Measurements from ENCODE around the gene CORO1C. TPM values are rescaled to one million over a fixed set of nuclear protein-coding genes. Genes with fewer than 3 reads are reported as not detected.
"Not testable (repeated sequence)": the region's sequence is repeated elsewhere in the genome, so short reads cannot be mapped to it uniquely, and the experiment has no call there.

Gene CORO1C
- total RNA-seq, 1 donor from 2014 or later, result 81.5 TPM

DNA sequence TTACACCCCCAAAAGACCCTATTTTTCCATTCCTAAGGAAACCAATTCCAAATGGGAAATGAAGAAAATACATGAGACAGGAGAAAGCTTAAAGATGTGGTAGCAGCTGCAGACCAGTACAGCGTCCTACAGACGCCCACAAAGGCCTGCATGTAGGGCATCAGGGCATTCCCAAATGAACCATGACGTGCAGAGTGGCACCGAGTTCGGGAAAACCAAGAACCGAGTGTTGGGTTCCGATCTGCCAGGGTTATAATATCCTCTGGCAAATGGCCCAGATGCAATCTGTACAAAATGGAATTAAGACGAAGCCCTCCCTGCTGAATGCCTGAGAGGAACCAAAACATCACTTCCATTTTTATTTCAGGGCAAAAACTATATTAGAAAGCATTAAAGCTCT, 63.3 kb downstream of the CORO1C start:
- Mint-ChIP-seq H3K9me3 (no peaks in the 10 kb centered on the region), H3K36me3 (ENCODE audit: low read depth) (no peaks in the 10 kb centered on the region), H3K4me1 (ENCODE audit: low read depth) (peaks cover 25% of the 10 kb centered on the region), H3K4me3 (ENCODE audit: low read depth) (no peak overlapping the region), H3K27me3 (ENCODE audit: low read depth) (no peaks in the 10 kb centered on the region), H3K27ac (no peak overlapping the region)
- intact Hi-C loops (cut with micrococcal nuclease), result no loop called here
- DNase-seq (ENCODE audit: low spot score), result no peak

GRCh38 chr12:108667349-108667748, 64.0 kb downstream of the CORO1C start:
- no peak overlapping the region for H3K27ac Mint-ChIP-seq
- no peak for DNase-seq (ENCODE audit: low spot score)
- no peaks in the 10 kb centered on the region for H3K27me3 Mint-ChIP-seq (ENCODE audit: low read depth)
- no peaks in the 10 kb centered on the region for H3K36me3 Mint-ChIP-seq (ENCODE audit: low read depth)
- no peaks in the 10 kb centered on the region for H3K9me3 Mint-ChIP-seq
- H3K4me3 Mint-ChIP-seq (ENCODE audit: low read depth), result no peak overlapping the region
- H3K4me1 Mint-ChIP-seq (ENCODE audit: low read depth), result peaks cover 27% of the 10 kb centered on the region
- intact Hi-C loops (cut with micrococcal nuclease), result no loop called here

- Mint-ChIP-seq H3K36me3 (ENCODE audit: low read depth) (peaks cover 5% of the 10 kb centered on the region), H3K4me1 (ENCODE audit: low read depth) (peaks cover 24% of the 10 kb centered on the region), H3K27me3 (ENCODE audit: low read depth) (no peaks in the 10 kb centered on the region), H3K4me3 (ENCODE audit: low read depth) (no peak overlapping the region), H3K9me3 (no peaks in the 10 kb centered on the region), H3K27ac (no peak overlapping the region)
- intact Hi-C loops (cut with micrococcal nuclease), result no loop called here
- no peak for DNase-seq (ENCODE audit: low spot score)
Measured at GRCh38 chr12:108666401-108666881, 64.9 kb downstream of the CORO1C start.

DNA sequence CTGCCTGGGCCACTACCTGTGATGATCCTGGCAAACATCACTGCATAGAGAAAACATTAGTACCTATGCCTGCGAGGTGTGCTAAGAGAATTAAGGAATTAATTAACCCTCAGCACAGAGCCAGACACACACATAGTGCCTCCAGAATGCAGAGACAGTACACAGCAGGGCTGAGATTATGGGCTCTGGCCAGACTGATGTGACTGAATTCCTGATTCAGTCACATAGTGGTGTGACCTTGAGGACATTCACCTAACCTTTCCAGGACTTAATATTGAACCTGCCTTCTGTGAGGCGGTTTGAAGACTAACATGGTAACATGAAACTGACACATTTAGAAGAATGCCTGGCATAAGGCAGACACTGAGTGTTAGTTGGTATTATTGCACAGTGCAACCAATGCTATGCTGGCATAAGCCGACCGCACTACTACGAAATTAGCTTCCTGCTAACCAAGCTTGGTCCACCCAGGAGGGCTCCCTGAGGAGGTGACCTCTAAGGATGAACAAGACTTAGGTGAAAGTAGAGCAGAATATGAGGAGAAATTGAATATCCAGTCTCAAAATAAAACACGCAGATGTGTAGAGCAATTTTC, 65.6 kb downstream of the CORO1C start:
- Mint-ChIP-seq H3K27me3 (ENCODE audit: low read depth) (no peaks in the 10 kb centered on the region), H3K4me1 (ENCODE audit: low read depth) (peaks cover 24% of the 10 kb centered on the region), H3K9me3 (no peaks in the 10 kb centered on the region), H3K27ac (no peak overlapping the region), H3K4me3 (ENCODE audit: low read depth) (no peak overlapping the region), H3K36me3 (ENCODE audit: low read depth) (peaks cover 8% of the 10 kb centered on the region)
- no peak for DNase-seq (ENCODE audit: low spot score)
- intact Hi-C loops (cut with micrococcal nuclease), result loop anchor here (1.0 to 2.0 kb wide), 3 partner anchors 15 to 65 kb away; partner anchors contain the start of gene CORO1C

DNA sequence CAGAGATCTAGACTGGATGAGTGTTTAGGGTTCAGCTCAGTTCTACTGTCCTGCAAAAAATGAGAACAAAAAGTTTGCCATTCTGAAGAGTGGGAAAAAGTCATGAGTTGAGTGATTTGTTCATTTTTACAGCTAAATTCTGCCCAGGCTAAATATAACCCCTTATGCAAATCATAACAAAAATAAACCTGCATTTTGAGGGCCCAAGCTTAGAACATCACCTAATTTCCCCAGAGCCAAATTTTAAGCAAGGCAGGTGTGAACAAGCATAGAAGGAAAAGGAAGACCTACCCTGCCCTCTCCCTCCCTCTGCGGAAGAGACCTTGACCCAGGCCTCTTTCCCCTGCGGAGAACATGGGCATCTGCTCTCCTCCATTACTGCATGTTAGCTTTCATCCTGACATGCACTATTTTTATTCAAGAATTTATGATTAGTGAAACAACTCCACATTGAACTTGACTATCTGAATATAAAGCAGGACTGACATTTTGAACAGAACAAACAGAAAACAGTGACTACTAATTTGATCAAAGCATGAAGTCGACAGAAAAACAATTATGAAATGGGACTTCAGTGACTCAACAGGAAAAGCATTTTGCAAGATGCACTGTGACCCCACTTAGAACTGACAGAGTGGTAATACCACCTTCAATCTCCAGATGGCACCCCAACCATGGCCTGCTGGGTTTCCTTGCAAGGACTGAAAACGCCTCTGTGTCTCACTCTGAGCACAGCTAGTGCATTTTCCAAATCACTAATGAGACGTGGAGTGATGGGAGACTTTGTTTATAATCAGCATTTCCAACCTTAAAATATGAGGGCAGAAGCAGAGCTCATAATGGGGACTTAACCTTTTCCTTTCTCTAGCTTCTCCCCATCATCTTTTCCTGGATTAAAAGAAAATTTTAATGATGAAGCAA, 66.7 kb downstream of the CORO1C start:
- DNase-seq (ENCODE audit: low spot score), result peak; percentile 75
- H3K27ac Mint-ChIP-seq, result peak overlapping the region; percentile 85
- H3K9me3 Mint-ChIP-seq, result no peaks in the 10 kb centered on the region
- intact Hi-C loops (cut with micrococcal nuclease), result loop anchor here (1.0 to 2.0 kb wide), 8 partner anchors 14 to 287 kb away; partner anchors contain the start of gene CORO1C
- H3K4me1 Mint-ChIP-seq (ENCODE audit: low read depth), result peaks cover 24% of the 10 kb centered on the region
- H3K36me3 Mint-ChIP-seq (ENCODE audit: low read depth), result peaks cover 11% of the 10 kb centered on the region
- H3K4me3 Mint-ChIP-seq (ENCODE audit: low read depth), result no peak overlapping the region
- no peaks in the 10 kb centered on the region for H3K27me3 Mint-ChIP-seq (ENCODE audit: low read depth)

DNA sequence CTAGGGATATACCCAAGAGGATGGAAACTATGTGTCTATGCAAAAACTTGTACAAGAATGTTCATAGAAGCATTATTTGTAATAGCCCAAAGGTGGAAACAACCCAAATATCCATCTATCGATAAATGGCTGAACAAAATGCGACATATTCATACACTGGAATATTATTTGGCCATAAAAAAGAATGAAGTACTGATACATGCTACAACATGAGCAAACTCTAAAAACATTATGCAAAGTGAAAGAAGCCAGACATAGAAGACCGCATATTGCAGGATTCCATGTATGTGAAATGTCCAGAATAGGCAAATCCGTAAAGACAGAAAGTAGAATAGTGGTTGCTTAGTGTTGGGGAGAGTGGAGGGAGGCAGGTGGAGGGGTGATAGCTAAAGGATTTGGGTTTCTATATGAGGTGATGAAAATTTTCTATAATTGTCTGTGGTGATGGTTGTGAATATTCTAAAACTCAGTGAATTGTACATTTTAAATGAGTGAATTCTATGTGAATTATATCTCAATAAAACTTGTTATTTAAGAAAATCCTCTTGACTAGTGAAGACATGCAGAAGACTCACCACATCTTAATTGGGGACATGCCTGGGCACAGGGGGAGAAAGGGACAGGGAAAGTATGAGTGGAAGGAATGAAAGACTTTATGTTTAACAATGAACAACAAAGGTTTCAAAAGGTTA, 67.8 kb downstream of the CORO1C start:
- intact Hi-C loops (cut with micrococcal nuclease), result loop anchor here (1.0 to 2.0 kb wide), 7 partner anchors 13 to 288 kb away; partner anchors contain the start of gene CORO1C
- no peak overlapping the region for H3K27ac Mint-ChIP-seq
- no peak overlapping the region for H3K4me3 Mint-ChIP-seq (ENCODE audit: low read depth)
- DNase-seq (ENCODE audit: low spot score), result no peak
- peaks cover 18% of the 10 kb centered on the region for H3K36me3 Mint-ChIP-seq (ENCODE audit: low read depth)
- peaks cover 24% of the 10 kb centered on the region for H3K4me1 Mint-ChIP-seq (ENCODE audit: low read depth)
- no peaks in the 10 kb centered on the region for H3K27me3 Mint-ChIP-seq (ENCODE audit: low read depth)
- H3K9me3 Mint-ChIP-seq, result no peaks in the 10 kb centered on the region

- H3K27ac Mint-ChIP-seq; H3K4me3 Mint-ChIP-seq (ENCODE audit: low read depth); H3K4me1 Mint-ChIP-seq (ENCODE audit: low read depth); H3K27me3 Mint-ChIP-seq (ENCODE audit: low read depth); DNase-seq (ENCODE audit: low spot score); intact Hi-C loops (cut with micrococcal nuclease); H3K9me3 Mint-ChIP-seq: not testable (repeated sequence)
- H3K36me3 Mint-ChIP-seq (ENCODE audit: low read depth), result peaks cover 32% of the 10 kb centered on the region
Measured at GRCh38 chr12:108658115-108658514, 73.2 kb downstream of the CORO1C start.

DNA sequence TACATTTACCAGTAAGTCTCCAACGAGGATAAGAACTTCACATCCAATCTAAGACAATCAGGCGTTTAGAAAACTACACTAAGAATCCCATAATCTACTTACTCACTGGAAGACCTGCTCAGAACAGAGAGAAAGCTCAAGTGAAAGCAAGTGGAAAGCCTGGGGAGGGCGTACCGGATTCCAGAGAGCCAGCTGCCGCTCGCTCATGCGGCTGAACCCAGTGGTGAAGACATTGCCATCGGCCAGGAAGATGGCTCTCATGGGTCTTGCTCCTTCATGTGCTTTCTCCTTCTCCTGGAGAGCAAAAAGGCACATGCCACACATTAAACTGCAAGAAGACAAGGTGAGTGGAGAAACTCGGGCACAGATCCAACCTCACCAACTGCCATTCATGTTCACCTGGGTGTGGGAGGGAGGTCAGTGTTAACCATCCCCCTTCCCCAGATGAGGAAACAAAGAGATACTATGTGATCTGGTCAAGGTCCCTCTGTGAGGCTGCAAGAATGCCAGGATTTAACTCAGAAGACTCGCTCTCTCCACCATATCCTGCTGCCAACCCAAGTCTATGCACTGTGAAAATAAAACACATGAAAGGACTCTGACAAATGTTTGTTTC, 74.1 kb downstream of the CORO1C start:
- Mint-ChIP-seq H3K27me3 (ENCODE audit: low read depth) (no peaks in the 10 kb centered on the region), H3K27ac (no peak overlapping the region), H3K4me1 (ENCODE audit: low read depth) (peaks cover 5% of the 10 kb centered on the region), H3K36me3 (ENCODE audit: low read depth) (peaks cover 32% of the 10 kb centered on the region), H3K4me3 (ENCODE audit: low read depth) (no peak overlapping the region), H3K9me3 (no peaks in the 10 kb centered on the region)
- intact Hi-C loops (cut with micrococcal nuclease), result no loop called here
- no peak for DNase-seq (ENCODE audit: low spot score)

DNA sequence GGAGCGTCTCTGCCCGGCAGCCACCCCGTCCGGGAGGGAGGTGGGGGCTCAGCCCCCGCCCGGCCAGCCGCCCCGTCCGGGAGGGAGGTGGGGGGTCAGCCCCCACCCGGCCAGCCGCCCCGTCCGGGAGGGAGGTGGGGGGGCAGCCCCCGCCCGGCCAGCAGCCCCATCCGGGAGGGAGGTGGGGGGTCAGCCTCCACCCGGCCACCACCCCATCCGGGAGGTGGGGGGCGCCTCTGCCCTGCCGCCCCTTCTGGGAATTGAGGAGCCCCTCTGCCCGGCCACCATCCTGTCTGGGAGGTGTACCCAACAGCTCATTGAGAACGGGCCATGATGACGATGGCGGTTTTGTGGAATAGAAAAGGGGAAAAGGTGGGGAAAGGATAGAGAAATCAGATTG, 75.1 kb downstream of the CORO1C start:
- DNase-seq (ENCODE audit: low spot score); intact Hi-C loops (cut with micrococcal nuclease); H3K4me1 Mint-ChIP-seq (ENCODE audit: low read depth); H3K27ac Mint-ChIP-seq; H3K27me3 Mint-ChIP-seq (ENCODE audit: low read depth); H3K9me3 Mint-ChIP-seq; H3K4me3 Mint-ChIP-seq (ENCODE audit: low read depth): not testable (repeated sequence)
- peaks cover 30% of the 10 kb centered on the region for H3K36me3 Mint-ChIP-seq (ENCODE audit: low read depth)

GRCh38 chr12:108655812-108656175, 75.5 kb downstream of the CORO1C start:
- H3K27me3 Mint-ChIP-seq (ENCODE audit: low read depth); H3K9me3 Mint-ChIP-seq; intact Hi-C loops (cut with micrococcal nuclease); H3K4me1 Mint-ChIP-seq (ENCODE audit: low read depth); H3K27ac Mint-ChIP-seq; H3K4me3 Mint-ChIP-seq (ENCODE audit: low read depth); DNase-seq (ENCODE audit: low spot score): not testable (repeated sequence)
- H3K36me3 Mint-ChIP-seq (ENCODE audit: low read depth), result peaks cover 32% of the 10 kb centered on the region

- H3K4me3 Mint-ChIP-seq (ENCODE audit: low read depth); H3K9me3 Mint-ChIP-seq; DNase-seq (ENCODE audit: low spot score); H3K27ac Mint-ChIP-seq; intact Hi-C loops (cut with micrococcal nuclease); H3K27me3 Mint-ChIP-seq (ENCODE audit: low read depth): not testable (repeated sequence)
- peaks cover 31% of the 10 kb centered on the region for H3K36me3 Mint-ChIP-seq (ENCODE audit: low read depth)
- H3K4me1 Mint-ChIP-seq (ENCODE audit: low read depth), result peaks cover 11% of the 10 kb centered on the region
Measured at GRCh38 chr12:108654622-108655021, 76.7 kb downstream of the CORO1C start.

DNA sequence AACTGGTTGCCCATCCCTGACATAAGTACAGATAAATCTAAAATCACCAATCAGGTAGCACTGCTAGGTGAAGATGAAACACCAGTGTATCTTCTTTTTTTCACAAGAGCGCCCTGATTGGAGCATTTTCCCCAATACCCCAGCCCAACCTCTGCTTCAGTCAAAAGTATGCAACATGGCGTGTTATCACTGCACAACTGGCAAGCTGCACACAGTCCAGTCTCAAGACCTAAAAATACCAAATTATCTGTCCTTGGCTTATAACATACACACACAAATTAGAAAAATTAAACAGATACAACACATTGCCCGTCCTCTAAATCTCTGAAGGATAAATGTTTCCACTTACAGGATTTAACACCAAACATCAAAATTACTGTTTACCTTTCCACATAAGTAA, 77.4 kb downstream of the CORO1C start:
- H3K4me1 Mint-ChIP-seq (ENCODE audit: low read depth), result peaks cover 18% of the 10 kb centered on the region
- DNase-seq (ENCODE audit: low spot score), result no peak
- no peak overlapping the region for H3K4me3 Mint-ChIP-seq (ENCODE audit: low read depth)
- H3K27me3 Mint-ChIP-seq (ENCODE audit: low read depth), result no peaks in the 10 kb centered on the region
- H3K36me3 Mint-ChIP-seq (ENCODE audit: low read depth), result peaks cover 34% of the 10 kb centered on the region
- intact Hi-C loops (cut with micrococcal nuclease), result no loop called here
- H3K27ac Mint-ChIP-seq, result peak overlapping the region; percentile 11
- no peaks in the 10 kb centered on the region for H3K9me3 Mint-ChIP-seq
